ENCODE data around the gene SPTBN5. TPM values are rescaled to one million over a fixed set of nuclear protein-coding genes. Genes with fewer than 3 reads are reported as not detected.

The SPTBN5 gene
- total and polyA plus RNA-seq, 2 experiments from 2014 or later: 0.57 to 1.1 TPM

GRCh38 chr15:41876007-41876406, 17.8 kb downstream of the SPTBN5 start (continued):
- TF ChIP-seq REST (IDR thresholded peaks at IDR 0.05; ENCODE audit: unreplicated experiment) (no peak), JUNB (IDR thresholded peaks at IDR 0.05; ENCODE audit: unreplicated experiment) (no peak)

DNA sequence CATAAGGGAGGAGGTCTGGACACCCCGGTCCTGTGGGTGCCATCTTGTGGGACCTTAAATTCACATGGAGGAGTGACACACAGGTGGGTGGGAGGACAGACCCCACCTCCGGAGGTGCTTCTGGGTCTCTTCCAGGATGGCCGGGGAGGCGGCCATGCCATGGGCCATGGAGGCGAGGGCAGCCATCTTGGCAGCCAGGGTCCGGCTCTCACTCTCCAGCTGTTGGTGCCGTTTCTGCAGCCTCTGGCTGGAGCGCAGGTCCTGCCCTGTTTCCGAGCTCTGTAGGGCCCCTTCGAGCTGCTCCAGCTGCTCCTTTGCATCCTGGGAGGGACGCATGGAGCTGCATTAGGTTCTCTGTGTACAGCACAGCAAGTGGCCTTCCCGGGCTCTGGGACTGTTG, 19.1 kb downstream of the SPTBN5 start:
- Histone ChIP-seq H3K4me1 (ENCODE audit: insufficient read depth) (no peaks in the 10 kb centered on the region), H3K4me3 (no peak overlapping the region), H3K36me3 (ENCODE audit: insufficient read depth) (no peaks in the 10 kb centered on the region), H3F3A (replicated peaks; ENCODE audit: low read depth) (no peaks in the 10 kb centered on the region), H3K9me2 (ENCODE audit: insufficient read depth) (no peaks in the 10 kb centered on the region), H3K27ac (ENCODE audit: low read depth) (no peak overlapping the region), H4K20me1 (replicated peaks; ENCODE audit: insufficient read depth) (no peaks in the 10 kb centered on the region), H2AFZ (no peak overlapping the region), H3K4me2 (no peak overlapping the region), H3K27me3 (ENCODE audit: insufficient read depth) (no peaks in the 10 kb centered on the region), H3K79me2 (replicated peaks; ENCODE audit: insufficient read depth) (no peaks in the 10 kb centered on the region)
- no peaks in the 10 kb centered on the region for H3K9me3 Mint-ChIP-seq
- H3K4me1 Mint-ChIP-seq: no peaks in the 10 kb centered on the region; the same call in 2 of the 3 replicates
- no peak overlapping the region for H3K27ac Mint-ChIP-seq
- no peak for ATAC-seq
- H3K27me3 Mint-ChIP-seq (ENCODE audit: insufficient read depth, low read depth, poor library complexity): peaks cover 14% of the 10 kb centered on the region
- TF ChIP-seq ZNF114 (CRISPR knock-in tag; IDR thresholded peaks at IDR 0.05) (no peak), EZH2phosphoT487 (IDR thresholded peaks at IDR 0.05; ENCODE audit: unreplicated experiment) (no peak), POLR2AphosphoS5 (IDR thresholded peaks at IDR 0.05; ENCODE audit: low read depth) (no peak), JUNB (IDR thresholded peaks at IDR 0.05; ENCODE audit: unreplicated experiment) (no peak), REST (IDR thresholded peaks at IDR 0.05; ENCODE audit: unreplicated experiment) (no peak), EZH2 (IDR thresholded peaks at IDR 0.05; ENCODE audit: low read depth, unreplicated experiment) (no peak), NANOG (IDR thresholded peaks at IDR 0.05; ENCODE audit: borderline replicate concordance) (no peak), ZNF331 (CRISPR knock-in tag; IDR thresholded peaks at IDR 0.05; ENCODE audit: low read depth) (no peak), CREB1 (CRISPR knock-in tag; IDR thresholded peaks at IDR 0.05; ENCODE audit: low read depth) (no peak)
- TF ChIP-seq, protein P1, sequence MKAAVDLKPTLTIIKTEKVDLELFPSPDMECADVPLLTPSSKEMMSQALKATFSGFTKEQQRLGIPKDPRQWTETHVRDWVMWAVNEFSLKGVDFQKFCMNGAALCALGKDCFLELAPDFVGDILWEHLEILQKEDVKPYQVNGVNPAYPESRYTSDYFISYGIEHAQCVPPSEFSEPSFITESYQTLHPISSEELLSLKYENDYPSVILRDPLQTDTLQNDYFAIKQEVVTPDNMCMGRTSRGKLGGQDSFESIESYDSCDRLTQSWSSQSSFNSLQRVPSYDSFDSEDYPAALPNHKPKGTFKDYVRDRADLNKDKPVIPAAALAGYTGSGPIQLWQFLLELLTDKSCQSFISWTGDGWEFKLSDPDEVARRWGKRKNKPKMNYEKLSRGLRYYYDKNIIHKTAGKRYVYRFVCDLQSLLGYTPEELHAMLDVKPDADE (IDR thresholded peaks at IDR 0.05): no peak
- DNase-seq (ENCODE audit: low spot score): no peak
- no peaks in the 10 kb centered on the region; the same call in 2 of the 3 replicates for H3K36me3 Mint-ChIP-seq (ENCODE audit: low read depth)
- H3K4me3 Mint-ChIP-seq: no peak overlapping the region
